GM10248 (cell line): ENCODE results near the gene KLF4.

Experiments
- CTCF ChIA-PET: fragments of 300-600 bp; sonication (Branson Sonifier 250); formaldehyde crosslinking; extraction: SDS; loops from one replicate; lab custom pipeline; 2021; ENCODE audit warnings: antibody characterized with exemption; lab: Yijun Ruan, JAX
- POLR2A ChIA-PET: fragments of 350-650 bp; sonication (Branson Sonifier 250); formaldehyde crosslinking; extraction: SDS; loops from one replicate; lab custom pipeline; 2020; ENCODE audit warnings: antibody characterized with exemption; lab: Yijun Ruan, JAX
- DNase-seq: peaks from one replicate; pipeline ENCODE4 v3.0.0; 2012; ENCODE audit errors: extremely low spot score
- CTCF ChIP-seq: IDR thresholded peaks from 2 replicates; pipeline ENCODE4 v1.5.1; 2012; ENCODE audit warnings: mild to moderate bottlenecking, low read depth; ENCODE audit errors: extremely low read depth, missing control alignments, control extremely low read depth

The KLF4 gene

GRCh38 chr9:107439991-107440456, 49.5 kb downstream of the KLF4 start:
- POLR2A ChIA-PET, result no interaction called here
- no peak for TF ChIP-seq CTCF
- CTCF ChIA-PET, result no interaction called here
- DNase-seq, result no peak

- TF ChIP-seq CTCF, result no peak
- ChIA-PET CTCF (interaction anchor here (1.1 to 4.6 kb wide), 2 partner anchors 13 to 16 kb away, joined by 3 to 19 read pairs; no protein-coding TSS in a partner anchor), POLR2A (no interaction called here)
- DNase-seq, result no peak
Measured at GRCh38 chr9:107438211-107439031, 51.1 kb downstream of the KLF4 start.

GRCh38 chr9:107437716-107438115, 51.9 kb downstream of the KLF4 start:
- CTCF ChIA-PET, result interaction anchor here (1.1 to 4.6 kb wide), 2 partner anchors 12 to 15 kb away, joined by 3 to 19 read pairs; no protein-coding TSS in a partner anchor

GRCh38 chr9:107435415-107435814, 54.2 kb downstream of the KLF4 start:
- no peak for TF ChIP-seq CTCF
- ChIA-PET POLR2A (no interaction called here), CTCF (interaction anchor here (1.0 to 4.6 kb wide), 3 partner anchors 9 to 12 kb away, joined by 4 to 19 read pairs (median 5); no protein-coding TSS in a partner anchor)
- DNase-seq, result no peak

More at GRCh38 chr9:107437716-107438115, 51.9 kb downstream of the KLF4 start:
- no peak for DNase-seq
- POLR2A ChIA-PET, result no interaction called here
- no peak for TF ChIP-seq CTCF
